HepG2 (cell line): ENCODE measurements around the gene FAM229A.

Source experiments
- FOXA1 ChIP-seq, 2 experiments: fragments of 450-650 bp in 1 of 2; sonication (generic) in 1 of 2; formaldehyde crosslinking in 1 of 2; IDR thresholded peaks; 2 replicates each; pipeline versions ENCODE4 v1.4.0 to v1.6.1; 2016 to 2020; ENCODE audit warnings: missing genetic modification reagents in 1 of 2
- KDM5A ChIP-seq: fragments of 200-600 bp; sonication (generic); IDR thresholded peaks from 2 replicates; pipeline ENCODE4 v1.7.0; 2018; ENCODE audit warnings: antibody characterized with exemption, mild to moderate bottlenecking, low read length, borderline replicate concordance
- MAFG ChIP-seq: sonication (generic); formaldehyde crosslinking; IDR thresholded peaks from 2 replicates; pipeline ENCODE4 v1.5.1; 2020; ENCODE audit warnings: mild to moderate bottlenecking, missing genetic modification reagents
- POLR2A ChIP-seq, 2 experiments: IDR thresholded peaks; 2 replicates each; pipeline ENCODE4 v1.6.1; 2011; ENCODE audit warnings: low read depth in 2 of 2, low read length in 2 of 2, mild to moderate bottlenecking in 1 of 2, moderate library complexity in 1 of 2; ENCODE audit not compliant: insufficient read depth in 1 of 2
- RAD21 ChIP-seq: fragments of 450-650 bp; formaldehyde crosslinking; IDR thresholded peaks from 2 replicates; pipeline ENCODE4 v1.5.0; 2020; ENCODE audit warnings: mild to moderate bottlenecking
- RNF2 ChIP-seq: fragments of 450-650 bp; conservative IDR thresholded peaks from 2 replicates; pipeline ENCODE4 v1.6.1; 2016; ENCODE audit warnings: low read depth
- SETDB1 ChIP-seq: sonication (generic); formaldehyde crosslinking; IDR thresholded peaks from 2 replicates; pipeline ENCODE4 v1.5.1; 2020; ENCODE audit warnings: missing genetic modification reagents, mild to moderate bottlenecking, borderline replicate concordance
- TBP ChIP-seq: sonication (generic); formaldehyde crosslinking; IDR thresholded peaks from 2 replicates; pipeline ENCODE4 v1.5.0; 2020; ENCODE audit warnings: missing genetic modification reagents
- ZNF543 ChIP-seq: sonication (generic); formaldehyde crosslinking; IDR thresholded peaks from 2 replicates; pipeline ENCODE4 v1.4.0; 2020; ENCODE audit warnings: mild to moderate bottlenecking, missing genetic modification reagents

DNA sequence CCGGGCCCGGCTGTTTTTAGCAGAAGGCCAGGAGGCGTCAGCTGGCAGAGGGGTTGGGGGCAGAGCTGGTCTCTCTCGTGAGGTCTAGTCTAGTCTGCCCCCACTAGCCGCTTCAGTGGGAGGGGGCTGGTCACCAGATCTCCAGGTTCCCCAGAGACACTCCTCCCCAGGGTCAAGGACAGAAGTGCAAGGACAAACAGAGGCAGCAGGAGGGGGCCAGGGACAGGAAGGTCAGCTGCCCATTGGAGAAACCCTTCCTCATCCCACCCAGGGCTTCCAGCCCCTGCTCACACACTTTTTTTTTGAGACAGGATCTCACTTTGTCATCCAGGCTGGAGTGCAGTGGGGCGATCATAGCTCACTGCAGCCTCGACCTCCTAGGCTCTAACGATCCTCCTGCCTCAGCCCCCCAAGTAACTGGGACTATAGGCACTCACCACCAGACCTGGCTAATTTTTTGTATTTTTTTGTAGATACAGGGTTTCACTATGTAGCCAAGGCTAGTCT is 10.0 kb downstream of the FAM229A start:
- TF ChIP-seq MAFG (CRISPR knock-in tag) (no peak), ZNF543 (CRISPR knock-in tag) (no peak), POLR2A (IDR thresholded peaks at IDR 0.05; ENCODE audit: insufficient read depth in 1 of 2, low read depth in 2 of 2, low read length in 2 of 2) (peak in 1 of 2 experiments; percentile 53; a peak in 2 of 4 replicates), FOXA1 (IDR thresholded peaks at IDR 0.05) (no peak), FOXA1 (CRISPR knock-in tag; IDR thresholded peaks at IDR 0.05) (no peak), RNF2 (no peak), KDM5A (no peak), TBP (CRISPR knock-in tag) (no peak), SETDB1 (CRISPR knock-in tag) (no peak), RAD21 (CRISPR knock-in tag) (no peak)
